ENCODE measurements around the gene PIK3CB.
"Not testable (repeated sequence)": the region's sequence is repeated elsewhere in the genome, so short reads cannot be mapped to it uniquely, and the experiment has no call there.

DNA sequence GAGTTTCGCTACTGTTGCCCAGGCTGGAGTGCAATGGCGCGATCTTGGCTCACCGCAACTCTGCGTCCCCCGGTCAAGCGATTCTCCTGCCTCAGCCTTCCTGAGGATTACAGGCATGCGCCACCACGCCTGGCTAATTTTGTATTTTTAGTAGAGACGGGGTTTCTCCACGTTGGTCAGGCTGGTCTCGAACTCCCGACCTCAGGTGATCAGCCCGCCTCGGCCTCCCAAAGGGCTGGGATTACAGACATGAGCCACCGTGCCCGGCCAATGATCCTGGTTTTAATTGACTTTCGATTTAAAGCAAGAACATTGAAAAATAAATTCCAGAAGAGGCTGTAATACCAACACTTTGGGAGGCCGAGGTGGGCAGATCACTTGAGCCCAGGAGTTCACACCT is 1.1 kb upstream of the PIK3CB start:
- TF ChIP-seq, protein P1, sequence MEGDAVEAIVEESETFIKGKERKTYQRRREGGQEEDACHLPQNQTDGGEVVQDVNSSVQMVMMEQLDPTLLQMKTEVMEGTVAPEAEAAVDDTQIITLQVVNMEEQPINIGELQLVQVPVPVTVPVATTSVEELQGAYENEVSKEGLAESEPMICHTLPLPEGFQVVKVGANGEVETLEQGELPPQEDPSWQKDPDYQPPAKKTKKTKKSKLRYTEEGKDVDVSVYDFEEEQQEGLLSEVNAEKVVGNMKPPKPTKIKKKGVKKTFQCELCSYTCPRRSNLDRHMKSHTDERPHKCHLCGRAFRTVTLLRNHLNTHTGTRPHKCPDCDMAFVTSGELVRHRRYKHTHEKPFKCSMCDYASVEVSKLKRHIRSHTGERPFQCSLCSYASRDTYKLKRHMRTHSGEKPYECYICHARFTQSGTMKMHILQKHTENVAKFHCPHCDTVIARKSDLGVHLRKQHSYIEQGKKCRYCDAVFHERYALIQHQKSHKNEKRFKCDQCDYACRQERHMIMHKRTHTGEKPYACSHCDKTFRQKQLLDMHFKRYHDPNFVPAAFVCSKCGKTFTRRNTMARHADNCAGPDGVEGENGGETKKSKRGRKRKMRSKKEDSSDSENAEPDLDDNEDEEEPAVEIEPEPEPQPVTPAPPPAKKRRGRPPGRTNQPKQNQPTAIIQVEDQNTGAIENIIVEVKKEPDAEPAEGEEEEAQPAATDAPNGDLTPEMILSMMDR (IDR thresholded peaks at IDR 0.05; ENCODE audit: poor library complexity) = not testable (repeated sequence)
- not testable (repeated sequence) for TF ChIP-seq EZH2phosphoT487 (IDR thresholded peaks at IDR 0.05; ENCODE audit: low read depth, severe bottlenecking, unreplicated experiment); EZH2 (IDR thresholded peaks at IDR 0.05; ENCODE audit: borderline replicate concordance)

Data from hepatocyte (in vitro differentiated cells).